ENCODE measurements around the gene KRT86. TPM values are rescaled to one million over a fixed set of nuclear protein-coding genes. Genes with fewer than 3 reads are reported as not detected.

The KRT86 gene
- total and polyA plus RNA-seq, 3 donors from 2014 or later, result 2.3 to 4.0 (median 3.2) TPM

DNA sequence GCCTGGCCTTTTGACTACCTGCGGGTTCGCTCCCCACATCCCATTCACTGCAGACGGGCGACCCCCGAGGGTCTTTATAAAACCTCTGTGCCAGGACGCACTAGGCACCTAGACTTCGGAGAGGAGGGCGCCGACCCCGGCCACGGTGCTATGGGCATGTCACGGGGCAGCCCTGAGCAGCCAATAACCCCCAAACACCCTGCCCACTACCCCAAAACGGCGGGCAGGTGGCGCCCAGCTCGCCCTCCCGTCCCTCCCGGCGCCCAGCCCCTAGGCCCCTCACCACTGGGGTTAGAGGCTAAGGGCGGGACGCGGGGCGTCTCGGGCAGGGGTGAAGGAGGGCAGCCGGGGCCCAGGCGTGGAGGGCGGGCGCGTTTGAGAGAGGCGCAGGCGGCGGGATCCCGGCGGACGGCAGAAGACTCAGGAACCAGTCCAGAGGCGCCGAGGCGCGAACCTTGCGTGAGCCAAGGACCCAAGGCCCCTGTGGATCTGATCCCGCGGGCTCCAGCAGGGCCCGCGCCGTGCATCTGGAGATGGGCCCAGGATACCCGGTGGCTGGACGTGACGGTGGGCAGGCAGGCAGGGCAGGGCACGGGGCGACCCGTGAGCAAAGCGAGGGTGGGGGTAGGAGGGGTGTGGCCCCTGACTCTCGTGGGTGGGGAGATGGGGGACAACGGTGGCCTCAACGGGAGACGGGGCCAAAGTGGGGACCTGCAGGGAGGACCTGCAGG is 81.8 kb downstream of the KRT86 start:
- Histone ChIP-seq H3K27me3 (no peaks in the 10 kb centered on the region), H3K27ac (no peak overlapping the region), H3K36me3 (ENCODE audit: low read depth, missing control alignments) (no peaks in the 10 kb centered on the region), H3K4me3 (peak overlapping the region in 1 of 2 donors; percentile 7), H3K4me1 (no peaks in the 10 kb centered on the region), H3K9me3 (no peaks in the 10 kb centered on the region)
- 67 to 80% methylated on average over 13 to 56 of the region's 56 CpGs for WGBS, 2 donors
- intact Hi-C loops (cut with DNase I; ENCODE audit: low total_unique reads), result no loop called here
- DNase-seq, result no peak
- TF ChIP-seq, protein P1, sequence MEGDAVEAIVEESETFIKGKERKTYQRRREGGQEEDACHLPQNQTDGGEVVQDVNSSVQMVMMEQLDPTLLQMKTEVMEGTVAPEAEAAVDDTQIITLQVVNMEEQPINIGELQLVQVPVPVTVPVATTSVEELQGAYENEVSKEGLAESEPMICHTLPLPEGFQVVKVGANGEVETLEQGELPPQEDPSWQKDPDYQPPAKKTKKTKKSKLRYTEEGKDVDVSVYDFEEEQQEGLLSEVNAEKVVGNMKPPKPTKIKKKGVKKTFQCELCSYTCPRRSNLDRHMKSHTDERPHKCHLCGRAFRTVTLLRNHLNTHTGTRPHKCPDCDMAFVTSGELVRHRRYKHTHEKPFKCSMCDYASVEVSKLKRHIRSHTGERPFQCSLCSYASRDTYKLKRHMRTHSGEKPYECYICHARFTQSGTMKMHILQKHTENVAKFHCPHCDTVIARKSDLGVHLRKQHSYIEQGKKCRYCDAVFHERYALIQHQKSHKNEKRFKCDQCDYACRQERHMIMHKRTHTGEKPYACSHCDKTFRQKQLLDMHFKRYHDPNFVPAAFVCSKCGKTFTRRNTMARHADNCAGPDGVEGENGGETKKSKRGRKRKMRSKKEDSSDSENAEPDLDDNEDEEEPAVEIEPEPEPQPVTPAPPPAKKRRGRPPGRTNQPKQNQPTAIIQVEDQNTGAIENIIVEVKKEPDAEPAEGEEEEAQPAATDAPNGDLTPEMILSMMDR (IDR thresholded peaks at IDR 0.05), result no peak
- no peak for TF ChIP-seq POLR2A (IDR thresholded peaks at IDR 0.05)

- Histone ChIP-seq H3K36me3 (ENCODE audit: low read depth, missing control alignments) (no peaks in the 10 kb centered on the region), H3K9me3 (no peaks in the 10 kb centered on the region), H3K4me1 (no peaks in the 10 kb centered on the region), H3K27me3 (no peaks in the 10 kb centered on the region), H3K27ac (no peak overlapping the region), H3K4me3 (no peak overlapping the region)
- no peak for TF ChIP-seq POLR2A (IDR thresholded peaks at IDR 0.05)
- TF ChIP-seq, protein P1 (IDR thresholded peaks at IDR 0.05), result no peak
- intact Hi-C loops (cut with DNase I; ENCODE audit: low total_unique reads), result no loop called here
- DNase-seq, result no peak
- 80 to 86% methylated on average over 19 to 20 of the region's 20 CpGs for WGBS, 2 donors
Measured at GRCh38 chr12:52356762-52357580, 82.5 kb downstream of the KRT86 start.

Other genes starting within 250 kb of the KRT86 start
- gene NR4A1, start 223.2 kb upstream of the KRT86 start, total RNA-seq, result 10 to 100 TPM; 55.1 to 88.5 TPM
- gene NR4A1, start 223.2 kb upstream of the KRT86 start, polyA plus RNA-seq (ENCODE audit: insufficient read depth, low read depth, low replicate concordance), result 41.5 TPM
- gene ATG101, start 204.7 kb upstream of the KRT86 start, total RNA-seq, result 10 to 100 TPM; 52.6 to 64.5 TPM
- gene ATG101, start 204.7 kb upstream of the KRT86 start, polyA plus RNA-seq (ENCODE audit: insufficient read depth, low read depth, low replicate concordance), result 64.5 TPM
- gene SMIM41, start 194.9 kb upstream of the KRT86 start, total RNA-seq, result 10 to 100 TPM; 15.6 to 21.7 TPM
- 2.6 TPM for gene SMIM41, start 194.9 kb upstream of the KRT86 start, polyA plus RNA-seq (ENCODE audit: insufficient read depth, low read depth, low replicate concordance)
- gene KRT80, start 82.6 kb upstream of the KRT86 start, total RNA-seq, result under 1 TPM; 0.50 to 0.94 TPM
- 1.0 TPM for gene KRT80, start 82.6 kb upstream of the KRT86 start, polyA plus RNA-seq (ENCODE audit: insufficient read depth, low read depth, low replicate concordance)
- 1 to 10 TPM; 3.3 to 6.9 TPM for gene KRT7, start 41.4 kb upstream of the KRT86 start, total RNA-seq
- 19.3 TPM for gene KRT7, start 41.4 kb upstream of the KRT86 start, polyA plus RNA-seq (ENCODE audit: insufficient read depth, low read depth, low replicate concordance)
- under 1 TPM in 1 of 2 donors, not detected in 1; 0.74 TPM for gene KRT81, start 16.9 kb downstream of the KRT86 start, total RNA-seq
- not detected for gene KRT81, start 16.9 kb downstream of the KRT86 start, polyA plus RNA-seq (ENCODE audit: insufficient read depth, low read depth, low replicate concordance)
- 1 to 10 TPM in 1 of 2 donors, under 1 TPM in 1; 0.39 to 1.2 TPM for gene KRT83, start 46.8 kb downstream of the KRT86 start, total RNA-seq
- 0.44 TPM for gene KRT83, start 46.8 kb downstream of the KRT86 start, polyA plus RNA-seq (ENCODE audit: insufficient read depth, low read depth, low replicate concordance)
- under 1 TPM; 0.71 to 0.74 TPM for gene KRT85, start 92.8 kb downstream of the KRT86 start, total RNA-seq
- 1.5 TPM for gene KRT85, start 92.8 kb downstream of the KRT86 start, polyA plus RNA-seq (ENCODE audit: insufficient read depth, low read depth, low replicate concordance)
- under 1 TPM in 1 of 2 donors, not detected in 1; 0.43 TPM for gene KRT84, start 111.0 kb downstream of the KRT86 start, total RNA-seq
- not detected for gene KRT84, start 111.0 kb downstream of the KRT86 start, polyA plus RNA-seq (ENCODE audit: insufficient read depth, low read depth, low replicate concordance)
- not detected for gene KRT82, start 131.7 kb downstream of the KRT86 start, total RNA-seq
- not detected for gene KRT82, start 131.7 kb downstream of the KRT86 start, polyA plus RNA-seq (ENCODE audit: insufficient read depth, low read depth, low replicate concordance)
- gene KRT75, start 159.7 kb downstream of the KRT86 start, total RNA-seq, result under 1 TPM in 1 of 2 donors, not detected in 1; 0.19 TPM
- gene KRT75, start 159.7 kb downstream of the KRT86 start, polyA plus RNA-seq (ENCODE audit: insufficient read depth, low read depth, low replicate concordance), result not detected
- gene KRT6B, start 177.5 kb downstream of the KRT86 start, total RNA-seq, result under 1 TPM in 1 of 2 donors, not detected in 1; 0.19 TPM
- gene KRT6B, start 177.5 kb downstream of the KRT86 start, polyA plus RNA-seq (ENCODE audit: insufficient read depth, low read depth, low replicate concordance), result not detected
- under 1 TPM in 1 of 2 donors, not detected in 1; 0.16 TPM for gene KRT6C, start 199.2 kb downstream of the KRT86 start, total RNA-seq
- gene KRT6C, start 199.2 kb downstream of the KRT86 start, polyA plus RNA-seq (ENCODE audit: insufficient read depth, low read depth, low replicate concordance), result not detected
- under 1 TPM; 0.19 to 0.63 TPM for gene KRT6A, start 218.6 kb downstream of the KRT86 start, total RNA-seq
- 1.5 TPM for gene KRT6A, start 218.6 kb downstream of the KRT86 start, polyA plus RNA-seq (ENCODE audit: insufficient read depth, low read depth, low replicate concordance)
- gene KRT5, start 245.7 kb downstream of the KRT86 start, total RNA-seq, result 1 to 10 TPM in 1 of 2 donors, under 1 TPM in 1; 0.39 to 1.1 TPM
- gene KRT5, start 245.7 kb downstream of the KRT86 start, polyA plus RNA-seq (ENCODE audit: insufficient read depth, low read depth, low replicate concordance), result 2.6 TPM